CD4-positive, alpha-beta memory T cell (primary cell): Measurements from ENCODE around the gene SH3BP4. TPM values are rescaled to one million over a fixed set of nuclear protein-coding genes. Genes with fewer than 3 reads are reported as not detected.

Experiments used
- CTCF ChIA-PET: fragments of 350-600 bp; sonication (Branson Sonifier 250); formaldehyde crosslinking; loops from one replicate; lab custom pipeline; 2021; ENCODE audit warnings: inconsistent platforms; ENCODE audit not compliant: partially characterized antibody; lab: Charles Lee
- POLR2A ChIA-PET: fragments of 350-600 bp; sonication (Branson Sonifier 250); formaldehyde crosslinking; loops from one replicate; lab custom pipeline; 2021; ENCODE audit not compliant: partially characterized antibody; lab: Charles Lee
- DNase-seq, 5 donors: peaks; one replicate each; pipeline versions ENCODE4 v3.0.0 to v3.0.0-alpha.2; 2020 to 2022; ENCODE audit warnings: mixed read lengths in 1 of 5
- H3K27ac ChIP-seq: one replicate; pipeline ENCODE4 v1.7.0; 2013; ENCODE audit warnings: low read depth, low read length
- H3K27me3 ChIP-seq: 2 replicates; pipeline ENCODE4 v1.7.0; 2013; ENCODE audit warnings: mild to moderate bottlenecking, low read length, moderate library complexity; ENCODE audit not compliant: insufficient read depth
- H3K36me3 ChIP-seq: 2 replicates; pipeline ENCODE4 v1.7.0; 2013; ENCODE audit warnings: mild to moderate bottlenecking, low read length, moderate library complexity; ENCODE audit not compliant: insufficient read depth
- H3K4me1 ChIP-seq: 2 replicates; pipeline ENCODE4 v1.7.0; 2013; ENCODE audit warnings: mild to moderate bottlenecking, low read length, moderate library complexity; ENCODE audit not compliant: insufficient read depth
- H3K4me3 ChIP-seq, 2 donors: one replicate each; pipeline ENCODE4 v1.7.0; 2013; ENCODE audit warnings: low read length in 2 of 2, mild to moderate bottlenecking in 1 of 2
- H3K9me3 ChIP-seq, 2 donors: one replicate each; pipeline ENCODE4 v1.7.0; 2013; ENCODE audit warnings: low read length in 2 of 2, control low read depth in 1 of 2; ENCODE audit not compliant: control insufficient read depth in 1 of 2
- H3K27ac Mint-ChIP-seq, 7 donors: one replicate each; pipeline ENCODE4 v1.8.0; 2020 to 2021; ENCODE audit warnings: mixed read lengths in 7 of 7, mild to moderate bottlenecking in 6 of 7, inconsistent platforms in 3 of 7, moderate library complexity in 3 of 7
- H3K27me3 Mint-ChIP-seq, 2 donors: one replicate each; pipeline ENCODE4 v1.8.0; 2020 to 2021; ENCODE audit warnings: mixed read lengths in 2 of 2
- H3K36me3 Mint-ChIP-seq, 2 donors: one replicate each; pipeline ENCODE4 v1.8.0; 2020 to 2021; ENCODE audit warnings: mixed read lengths in 2 of 2, inconsistent platforms in 1 of 2, mild to moderate bottlenecking in 1 of 2
- H3K4me1 Mint-ChIP-seq, 4 donors: one replicate each; pipeline ENCODE4 v1.8.0; 2020 to 2021; ENCODE audit warnings: mixed read lengths in 4 of 4, mild to moderate bottlenecking in 1 of 4
- H3K4me3 Mint-ChIP-seq, 8 donors: one replicate each; pipeline ENCODE4 v1.8.0; 2020 to 2021; ENCODE audit warnings: mixed read lengths in 8 of 8, mild to moderate bottlenecking in 7 of 8, moderate library complexity in 6 of 8, inconsistent platforms in 3 of 8
- H3K9me3 Mint-ChIP-seq, 8 donors: one replicate each; pipeline ENCODE4 v1.8.0; 2020 to 2021; ENCODE audit warnings: mixed read lengths in 8 of 8, mild to moderate bottlenecking in 5 of 8, inconsistent platforms in 3 of 8, moderate library complexity in 1 of 8
- intact Hi-C: fragments of 100-400 bp; cut with micrococcal nuclease; formaldehyde crosslinking; loops from one replicate; pipeline ENCODE4 v1.15.1; 2023
- polyA plus RNA-seq, 2 donors: library from polyadenylated mRNA; unstranded; fragments of 300-500 nt; fragmentation: Illumina TruSeq; gene quantifications; one replicate each; pipeline ENCODE4 v1.2.3, GENCODE V29; 2021
- total RNA-seq, 2 experiments: library from RNA; stranded (reverse); gene quantifications; one replicate each; pipeline ENCODE4 v1.2.3, GENCODE V29; 2021

SH3BP4 gene
- total and polyA plus RNA-seq, 4 experiments from 2014 or later = 0.20 TPM; not detected in 3

- Histone ChIP-seq H3K9me3 (no peaks in the 10 kb centered on the region), H3K36me3 (no peaks in the 10 kb centered on the region), H3K27me3 (no peaks in the 10 kb centered on the region), H3K4me3 (no peak overlapping the region), H3K27ac (no peak overlapping the region), H3K4me1 (no peaks in the 10 kb centered on the region)
- no peak overlapping the region for H3K27ac Mint-ChIP-seq
- peaks cover 0 to 6% of the 10 kb centered on the region in 2 donors for H3K27me3 Mint-ChIP-seq
- CTCF ChIA-PET = no interaction called here
- POLR2A ChIA-PET = no interaction called here
- peaks cover 0 to 6% (median 2%) of the 10 kb centered on the region in 8 donors for H3K9me3 Mint-ChIP-seq
- peaks cover 0 to 2% (median 0%) of the 10 kb centered on the region in 4 donors for H3K4me1 Mint-ChIP-seq
- no peak overlapping the region for H3K4me3 Mint-ChIP-seq
- intact Hi-C loops = no loop called here
- no peak for DNase-seq
- no peaks in the 10 kb centered on the region for H3K36me3 Mint-ChIP-seq
These were observed 28.8 kb downstream of the SH3BP4 start for GRCh38 chr2:234980451-234981187.

- no peaks in the 10 kb centered on the region for H3K36me3 Mint-ChIP-seq
- Histone ChIP-seq H3K27me3 (no peaks in the 10 kb centered on the region), H3K36me3 (no peaks in the 10 kb centered on the region), H3K4me1 (no peaks in the 10 kb centered on the region), H3K9me3 (no peaks in the 10 kb centered on the region), H3K27ac (no peak overlapping the region), H3K4me3 (no peak overlapping the region)
- DNase-seq = no peak
- ChIA-PET POLR2A (no interaction called here), CTCF (no interaction called here)
- no peak overlapping the region for H3K4me3 Mint-ChIP-seq
- intact Hi-C loops = no loop called here
- H3K27me3 Mint-ChIP-seq = peaks cover 0 to 6% of the 10 kb centered on the region in 2 donors
- H3K4me1 Mint-ChIP-seq = peaks cover 0 to 2% (median 0%) of the 10 kb centered on the region in 4 donors
- H3K9me3 Mint-ChIP-seq = peaks cover 0 to 6% (median 2%) of the 10 kb centered on the region in 8 donors
- H3K27ac Mint-ChIP-seq = no peak overlapping the region
These were observed 29.6 kb downstream of the SH3BP4 start for GRCh38 chr2:234981197-234982095.

- Histone ChIP-seq H3K27me3 (no peaks in the 10 kb centered on the region), H3K9me3 (no peaks in the 10 kb centered on the region), H3K27ac (no peak overlapping the region), H3K36me3 (no peaks in the 10 kb centered on the region), H3K4me3 (no peak overlapping the region), H3K4me1 (no peaks in the 10 kb centered on the region)
- Mint-ChIP-seq H3K9me3 (peaks cover 0 to 6% (median 2%) of the 10 kb centered on the region in 8 donors), H3K27ac (no peak overlapping the region), H3K4me1 (peaks cover 0 to 2% (median 0%) of the 10 kb centered on the region in 4 donors), H3K36me3 (no peaks in the 10 kb centered on the region), H3K4me3 (no peak overlapping the region), H3K27me3 (peaks cover 0 to 6% of the 10 kb centered on the region in 2 donors)
- intact Hi-C loops = no loop called here
- DNase-seq = no peak
- CTCF ChIA-PET = no interaction called here
- POLR2A ChIA-PET = no interaction called here
These were observed 30.4 kb downstream of the SH3BP4 start for GRCh38 chr2:234982096-234982834.

GRCh38 chr2:234983011-234983726, 31.4 kb downstream of the SH3BP4 start:
- Mint-ChIP-seq H3K27ac (no peak overlapping the region), H3K4me1 (peaks cover 0 to 2% (median 0%) of the 10 kb centered on the region in 4 donors)
- CTCF ChIA-PET = no interaction called here

GRCh38 chr2:234985608-234986245, 33.9 kb downstream of the SH3BP4 start:
- H3K4me3 ChIP-seq = no peak overlapping the region
- no peaks in the 10 kb centered on the region for H3K36me3 ChIP-seq
- H3K36me3 Mint-ChIP-seq = no peaks in the 10 kb centered on the region
- no peaks in the 10 kb centered on the region for H3K4me1 Mint-ChIP-seq
- H3K27me3 ChIP-seq = no peaks in the 10 kb centered on the region
- POLR2A ChIA-PET = no interaction called here
- intact Hi-C loops = no loop called here
- peaks cover 0 to 5% (median under 1%) of the 10 kb centered on the region in 8 donors for H3K9me3 Mint-ChIP-seq
- H3K27ac Mint-ChIP-seq = no peak overlapping the region
- CTCF ChIA-PET = no interaction called here
- H3K27ac ChIP-seq = no peak overlapping the region
- no peaks in the 10 kb centered on the region for H3K4me1 ChIP-seq
- DNase-seq = no peak
- H3K27me3 Mint-ChIP-seq = peaks cover 4 to 5% of the 10 kb centered on the region in 2 donors
- H3K9me3 ChIP-seq = no peaks in the 10 kb centered on the region
- no peak overlapping the region for H3K4me3 Mint-ChIP-seq

More at GRCh38 chr2:234983011-234983726, 31.4 kb downstream of the SH3BP4 start:
- no peak for DNase-seq
- POLR2A ChIA-PET = no interaction called here
- H3K27ac ChIP-seq = no peak overlapping the region
- Mint-ChIP-seq H3K36me3 (no peaks in the 10 kb centered on the region), H3K27me3 (peaks cover 2 to 6% of the 10 kb centered on the region in 2 donors), H3K9me3 (peaks cover 0 to 6% (median 1%) of the 10 kb centered on the region in 8 donors), H3K4me3 (no peak overlapping the region)
- no peak overlapping the region for H3K4me3 ChIP-seq
- no peaks in the 10 kb centered on the region for H3K36me3 ChIP-seq
- no peaks in the 10 kb centered on the region for H3K27me3 ChIP-seq
- intact Hi-C loops = no loop called here
- no peaks in the 10 kb centered on the region for H3K9me3 ChIP-seq
- H3K4me1 ChIP-seq = no peaks in the 10 kb centered on the region

GRCh38 chr2:234986390-234986789, 34.6 kb downstream of the SH3BP4 start:
- CTCF ChIA-PET = no interaction called here
- no peak overlapping the region for H3K4me3 Mint-ChIP-seq
- Histone ChIP-seq H3K4me3 (no peak overlapping the region), H3K9me3 (no peaks in the 10 kb centered on the region), H3K4me1 (no peaks in the 10 kb centered on the region), H3K27ac (no peak overlapping the region), H3K36me3 (no peaks in the 10 kb centered on the region), H3K27me3 (no peaks in the 10 kb centered on the region)
- POLR2A ChIA-PET = no interaction called here
- intact Hi-C loops = no loop called here
- H3K4me1 Mint-ChIP-seq = no peaks in the 10 kb centered on the region
- H3K9me3 Mint-ChIP-seq = peaks cover 0 to 4% (median 0%) of the 10 kb centered on the region in 8 donors
- H3K27me3 Mint-ChIP-seq = peaks cover 5 to 11% of the 10 kb centered on the region in 2 donors
- no peak overlapping the region for H3K27ac Mint-ChIP-seq
- no peaks in the 10 kb centered on the region for H3K36me3 Mint-ChIP-seq
- no peak for DNase-seq
